HCT116 (cell line): ENCODE results near the gene DOCK4. TPM values are rescaled to one million over a fixed set of nuclear protein-coding genes. Genes with fewer than 3 reads are reported as not detected.

Experiments
- ATAC-seq: fragments of 200-7000 bp; cut with Tn5 transposase; 2 replicates; pipeline ENCODE4 v1.9.1; 2020; ENCODE audit warnings: mild to moderate bottlenecking, moderate library complexity
- BruUV-seq: library from RNA; stranded (reverse); fragments of 400-500 nt; replicated peaks from 2 replicates; lab custom pipeline; 2021; lab: Mats Ljungman, UMichigan
- CTCF ChIA-PET: fragments of 300-600 bp; sonication (Branson Sonifier 250); formaldehyde crosslinking; loops from one replicate; lab custom pipeline; 2021; ENCODE audit warnings: antibody characterized with exemption; lab: Charles Lee
- POLR2A ChIA-PET: fragments of 300-600, 350-600 bp; sonication (Branson Sonifier 250); formaldehyde crosslinking; loops from one replicate; lab custom pipeline; 2021; ENCODE audit warnings: antibody characterized with exemption; lab: Charles Lee
- RAD21 ChIA-PET, 2 experiments: fragments of 300-600 bp; sonication (Branson Sonifier 250); formaldehyde crosslinking; loops; one replicate each; lab custom pipeline; 2023; ENCODE audit warnings: low total read pairs in 2 of 2; ENCODE audit not compliant: uncharacterized antibody in 2 of 2, unreplicated experiment in 2 of 2, low non-redundant PET in 1 of 2; lab: Charles Lee
- DNase-seq: peaks from one replicate; pipeline ENCODE4 v3.0.0-alpha.2; 2010; ENCODE audit warnings: low read depth, low spot score
- H2AFZ ChIP-seq: fragments of 200-600 bp; shearing (Covaris generic), sonication (generic); 2 replicates; pipeline ENCODE4 v1.6.1; 2017; ENCODE audit warnings: low read depth, mixed run types, mixed read lengths, antibody characterized with exemption, low read length; ENCODE audit not compliant: poor library complexity, severe bottlenecking
- H3K27ac ChIP-seq: 2 replicates; pipeline ENCODE4 v1.5.1; 2012; ENCODE audit warnings: low read depth, low read length
- H3K27me3 ChIP-seq: fragments of 200-600 bp; sonication (generic); 2 replicates; pipeline ENCODE4 v1.6.1; 2016; ENCODE audit warnings: mixed run types, low read length, mixed read lengths; ENCODE audit not compliant: insufficient read depth
- H3K36me3 ChIP-seq, 2 experiments: fragments of 200-500 bp in 1 of 2; fragments of 200-600 bp in 1 of 2; sonication (Bioruptor generic) in 1 of 2; sonication (generic) in 1 of 2; 2 replicates each; pipeline versions ENCODE4 v1.5.1 to v1.6.1; 2014 to 2016; ENCODE audit warnings: low read length in 2 of 2, inconsistent platforms in 1 of 2, mixed read lengths in 1 of 2, mixed run types in 1 of 2; ENCODE audit not compliant: insufficient read depth in 2 of 2, control insufficient read depth in 1 of 2
- H3K4me1 ChIP-seq, 2 experiments: fragments of 200-600 bp in 1 of 2; sonication (generic) in 1 of 2; 2 replicates each; pipeline versions ENCODE4 v1.5.1 to v1.6.1; 2012 to 2017; ENCODE audit warnings: low read length in 2 of 2, inconsistent platforms in 1 of 2, mild to moderate bottlenecking in 1 of 2, mixed read lengths in 1 of 2, mixed run types in 1 of 2, moderate library complexity in 1 of 2; ENCODE audit not compliant: insufficient read depth in 2 of 2, control insufficient read depth in 1 of 2
- H3K4me2 ChIP-seq: fragments of 200-600 bp; sonication (generic); 2 replicates; pipeline ENCODE4 v1.6.1; 2017; ENCODE audit warnings: mixed run types, low read length, mixed read lengths
- H3K4me3 ChIP-seq, 2 experiments: fragments of 200-600 bp in 1 of 2; sonication (generic) in 1 of 2; replicated peaks in 1 of 2; 2 replicates each; pipeline ENCODE4 v1.5.1; 2011 to 2016; ENCODE audit warnings: low read length in 2 of 2, control low read depth in 1 of 2, low read depth in 1 of 2, mild to moderate bottlenecking in 1 of 2, mixed read lengths in 1 of 2, mixed run types in 1 of 2
- H3K79me2 ChIP-seq: fragments of 200-600 bp; sonication (generic); 2 replicates; pipeline ENCODE4 v1.6.1; 2017; ENCODE audit warnings: mild to moderate bottlenecking, mixed run types, low read length, moderate library complexity, mixed read lengths; ENCODE audit not compliant: insufficient read depth
- H3K9ac ChIP-seq: fragments of 200-600 bp; sonication (generic); 2 replicates; pipeline ENCODE4 v1.6.1; 2016; ENCODE audit warnings: low read length, mixed read lengths
- H3K9me2 ChIP-seq: fragments of 200-600 bp; sonication (generic), shearing (Covaris generic); 2 replicates; pipeline ENCODE4 v1.6.1; 2017; ENCODE audit warnings: mixed run types, mild to moderate bottlenecking, moderate library complexity; ENCODE audit not compliant: insufficient read depth
- H3K9me3 ChIP-seq, 2 experiments: fragments of 200-500 bp in 1 of 2; fragments of 200-600 bp in 1 of 2; sonication (Bioruptor generic) in 1 of 2; sonication (generic) in 1 of 2; 2 replicates each; pipeline ENCODE4 v1.6.1; 2014 to 2017; ENCODE audit warnings: low read length in 2 of 2, mixed read lengths in 2 of 2, inconsistent platforms in 1 of 2, low read depth in 1 of 2, mild to moderate bottlenecking in 1 of 2, mixed run types in 1 of 2, moderate library complexity in 1 of 2; ENCODE audit not compliant: control insufficient read depth in 1 of 2, insufficient read depth in 1 of 2
- H4K20me1 ChIP-seq: fragments of 200-600 bp; sonication (generic), shearing (Covaris generic); 2 replicates; pipeline ENCODE4 v1.6.1; 2017; ENCODE audit warnings: mixed run types, mild to moderate bottlenecking, moderate library complexity; ENCODE audit not compliant: insufficient read depth
- ATF3 ChIP-seq: IDR thresholded peaks from 2 replicates; pipeline ENCODE4 v1.6.1; 2012
- CTCF ChIP-seq, 3 experiments: fragments of 200-600 bp in 1 of 3; sonication (generic) in 1 of 3; IDR thresholded peaks in 2 of 3; conservative IDR thresholded peaks in 1 of 3; 2 replicates each; pipeline ENCODE4 v1.5.1; 2012 to 2017; ENCODE audit warnings: low read depth in 2 of 3, low read length in 2 of 3, antibody characterized with exemption in 1 of 3, borderline replicate concordance in 1 of 3, control low read depth in 1 of 3, mild to moderate bottlenecking in 1 of 3, mixed read lengths in 1 of 3, mixed run types in 1 of 3, moderate library complexity in 1 of 3; ENCODE audit not compliant: insufficient read depth in 1 of 3
- EGR1 ChIP-seq: IDR thresholded peaks from 2 replicates; pipeline ENCODE4 v1.6.1; 2012; ENCODE audit warnings: low read depth
- EZH2 ChIP-seq: fragments of 200-600 bp; sonication (generic); IDR thresholded peaks from 2 replicates; pipeline ENCODE4 v1.6.1; 2017; ENCODE audit warnings: antibody characterized with exemption, mixed run types
- JUND ChIP-seq: IDR thresholded peaks from 2 replicates; pipeline ENCODE4 v1.6.1; 2012
- MAX ChIP-seq: IDR thresholded peaks from 2 replicates; pipeline ENCODE4 v1.6.1; 2012
- POLR2AphosphoS5 ChIP-seq: IDR thresholded peaks from 2 replicates; pipeline ENCODE4 v1.6.1; 2011; ENCODE audit warnings: mild to moderate bottlenecking, low read depth, low read length, moderate library complexity
- RAD21 ChIP-seq: IDR thresholded peaks from 2 replicates; pipeline ENCODE4 v1.6.1; 2012; ENCODE audit warnings: low read depth, mild to moderate bottlenecking
- SIN3A ChIP-seq: IDR thresholded peaks from 2 replicates; pipeline ENCODE4 v1.6.1; 2012; ENCODE audit warnings: low read depth
- SP1 ChIP-seq: IDR thresholded peaks from 2 replicates; pipeline ENCODE4 v1.6.1; 2012; ENCODE audit warnings: low read depth
- TCF7L2 ChIP-seq: IDR thresholded peaks from 2 replicates; pipeline ENCODE4 v1.7.0; 2011; ENCODE audit warnings: borderline replicate concordance, inconsistent platforms; ENCODE audit not compliant: insufficient read depth, insufficient read length; ENCODE audit errors: extremely low read depth
- YY1 ChIP-seq: IDR thresholded peaks from 2 replicates; pipeline ENCODE4 v1.6.1; 2011; ENCODE audit warnings: low read length, low read depth, moderate library complexity, mild to moderate bottlenecking; ENCODE audit not compliant: insufficient replicate concordance; ENCODE audit errors: extremely low read depth
- intact Hi-C: fragments of 100-400 bp; cut with micrococcal nuclease; formaldehyde crosslinking; loops from 2 replicates; pipeline ENCODE4 v1.10.0; 2022
- total RNA-seq: library from RNA; stranded (reverse); gene quantifications from one replicate; pipeline ENCODE4 v1.2.1, GENCODE V29; 2021; ENCODE audit not compliant: unreplicated experiment

The DOCK4 gene
- total RNA-seq, 1 experiment from 2014 or later = 2.2 TPM

GRCh38 chr7:112052993-112053736, 153.0 kb downstream of the DOCK4 start:
- no peak overlapping the region for H3K9ac ChIP-seq
- no TSS peak for BruUV-seq
- ChIA-PET POLR2A (no interaction called here), RAD21 (no interaction called here), CTCF (no interaction called here)
- ATAC-seq (no peak), DNase-seq (no peak)
- no peaks in the 10 kb centered on the region for H3K4me1 ChIP-seq
- no peaks in the 10 kb centered on the region for H3K27me3 ChIP-seq
- no peaks in the 10 kb centered on the region for H3K9me2 ChIP-seq
- no peaks in the 10 kb centered on the region for H3K79me2 ChIP-seq
- no peaks in the 10 kb centered on the region for H3K36me3 ChIP-seq
- no peak overlapping the region for H2AFZ ChIP-seq
- intact Hi-C loops = no loop called here
- H4K20me1 ChIP-seq = no peaks in the 10 kb centered on the region
- H3K27ac ChIP-seq = no peak overlapping the region
- no peak overlapping the region for H3K4me2 ChIP-seq
- H3K4me3 ChIP-seq = no peak overlapping the region
- TF ChIP-seq EZH2 (no peak), POLR2AphosphoS5 (no peak), ATF3 (no peak), RAD21 (no peak)
- no peaks in the 10 kb centered on the region for H3K9me3 ChIP-seq

- no TSS peak for BruUV-seq
- Histone ChIP-seq H3K9ac (no peak overlapping the region), H2AFZ (no peak overlapping the region), H3K36me3 (no peaks in the 10 kb centered on the region), H3K4me1 (no peaks in the 10 kb centered on the region), H3K9me3 (no peaks in the 10 kb centered on the region), H4K20me1 (no peaks in the 10 kb centered on the region), H3K79me2 (no peaks in the 10 kb centered on the region), H3K4me2 (no peak overlapping the region), H3K27me3 (no peaks in the 10 kb centered on the region), H3K4me3 (no peak overlapping the region), H3K9me2 (no peaks in the 10 kb centered on the region), H3K27ac (no peak overlapping the region)
- ChIA-PET CTCF (no interaction called here), RAD21 (no interaction called here), POLR2A (no interaction called here)
- ATAC-seq (no peak), DNase-seq (no peak)
- intact Hi-C loops = no loop called here
- TF ChIP-seq JUND (no peak), EGR1 (no peak), SIN3A (no peak), MAX (no peak), SP1 (no peak), TCF7L2 (no peak), POLR2AphosphoS5 (no peak), YY1 (no peak), CTCF (IDR thresholded peaks at IDR 0.05 in 2 of 3, conservative IDR thresholded peaks at IDR 0.05 in 1 of 3; ENCODE audit: borderline replicate concordance in 1 of 3, insufficient read depth in 1 of 3, low read depth in 2 of 3, low read length in 2 of 3) (no peak), EZH2 (no peak)
- TF ChIP-seq, all 23 proteins: peak for 0
Measured at GRCh38 chr7:112052498-112052897, 153.7 kb downstream of the DOCK4 start.
